Keratinocyte (primary cell): ENCODE results near the gene KLHL6. TPM values are rescaled to one million over a fixed set of nuclear protein-coding genes. Genes with fewer than 3 reads are reported as not detected.

Source experiments
- DNase-seq: peaks from one replicate; pipeline ENCODE4 v3.0.0-alpha.2; 2011; ENCODE audit warnings: low read depth, missing footprints, low spot score
- FAIRE-seq: peaks from 2 replicates; lab custom pipeline; 2011; peaks lifted over from hg19 to GRCh38; lab: Jason Lieb, UNC
- H2AFZ ChIP-seq: 2 replicates; pipeline ENCODE4 v1.6.0; 2012; ENCODE audit warnings: low read length, control low read depth, inconsistent platforms; ENCODE audit not compliant: control insufficient read depth
- H3K27ac ChIP-seq: 2 replicates; pipeline ENCODE4 v1.5.1; 2011; ENCODE audit warnings: low read length; ENCODE audit not compliant: control insufficient read depth, insufficient read depth
- H3K27me3 ChIP-seq: 3 replicates; pipeline ENCODE4 v1.6.0; 2011; ENCODE audit warnings: low read length; ENCODE audit not compliant: control insufficient read depth, insufficient read depth; ENCODE audit errors: extremely low read depth
- H3K36me3 ChIP-seq, 2 experiments: 2 replicates in 1 of 2; 3 replicates in 1 of 2; pipeline ENCODE4 v1.5.1; 2011; ENCODE audit warnings: low read length in 2 of 2, mild to moderate bottlenecking in 1 of 2; ENCODE audit not compliant: control insufficient read depth in 2 of 2, insufficient read depth in 2 of 2; ENCODE audit errors: extremely low read depth in 1 of 2
- H3K4me1 ChIP-seq: 3 replicates; pipeline ENCODE4 v1.5.1; 2011; ENCODE audit warnings: low read length; ENCODE audit not compliant: control insufficient read depth, insufficient read depth; ENCODE audit errors: extremely low read depth
- H3K4me2 ChIP-seq: 3 replicates; pipeline ENCODE4 v1.6.0; 2011; ENCODE audit warnings: low read depth, low read length; ENCODE audit not compliant: control insufficient read depth, insufficient read depth; ENCODE audit errors: extremely low read depth
- H3K4me3 ChIP-seq, 3 experiments: fragments of 200-600 bp in 1 of 3; sonication (generic) in 1 of 3; 2 replicates in 2 of 3; 3 replicates in 1 of 3; pipeline ENCODE4 v1.5.1; 2011 to 2016; ENCODE audit warnings: low read length in 3 of 3, mild to moderate bottlenecking in 3 of 3, control low read depth in 2 of 3, inconsistent platforms in 1 of 3, low read depth in 1 of 3, mixed read lengths in 1 of 3, mixed run types in 1 of 3, moderate library complexity in 1 of 3; ENCODE audit not compliant: control insufficient read depth in 2 of 3, insufficient read depth in 2 of 3; ENCODE audit errors: extremely low read depth in 1 of 3
- H3K79me2 ChIP-seq: 2 replicates; pipeline ENCODE4 v1.6.0; 2012; ENCODE audit warnings: low read length; ENCODE audit not compliant: control insufficient read depth, insufficient read depth
- H3K9ac ChIP-seq: 3 replicates; pipeline ENCODE4 v1.6.0; 2011; ENCODE audit warnings: low read length; ENCODE audit not compliant: control insufficient read depth, insufficient read depth; ENCODE audit errors: extremely low read depth
- H3K9me1 ChIP-seq: 3 replicates; pipeline ENCODE4 v1.6.0; 2011; ENCODE audit warnings: low read length; ENCODE audit not compliant: control insufficient read depth, insufficient read depth; ENCODE audit errors: extremely low read depth
- H3K9me3 ChIP-seq: 2 replicates; pipeline ENCODE4 v1.5.1; 2012; ENCODE audit warnings: low read depth, low read length; ENCODE audit not compliant: control insufficient read depth
- H4K20me1 ChIP-seq: 3 replicates; pipeline ENCODE4 v1.6.0; 2011; ENCODE audit warnings: low read length; ENCODE audit not compliant: control insufficient read depth, insufficient read depth; ENCODE audit errors: extremely low read depth
- EZH2 ChIP-seq: IDR thresholded peaks from one replicate; pipeline ENCODE4 v1.6.1; 2012; ENCODE audit warnings: inconsistent platforms, mild to moderate bottlenecking, low read length, moderate library complexity
- dilution Hi-C: fragments of 300-500 bp; cut with MboI; formaldehyde crosslinking; loops from one replicate; pipeline ENCODE4 v1.7.0; 2020; ENCODE audit warnings: low sequenced_read_pairs; ENCODE audit not compliant: extremely low pct_ligation_motif_present
- polyA plus RNA-seq, 5 experiments: library from polyadenylated mRNA; depleted of rRNA in 3 of 5; stranded (reverse) in 3 of 5; stranded (forward) in 1 of 5; unstranded in 1 of 5; fragments of >200 nt; gene quantifications; 1 replicate in 1 of 5; 2 replicates in 3 of 5; 3 replicates in 1 of 5; pipeline versions ENCODE4 v1.2.1 to v1.2.3, GENCODE V29; 2011 to 2012; ENCODE audit warnings: missing spikeins in 2 of 5, low read depth in 1 of 5, low replicate concordance in 1 of 5
- TF ChIP-seq, protein P1 (sequence below), 3 experiments: IDR thresholded peaks in 1 of 3; conservative IDR thresholded peaks in 1 of 3; optimal IDR thresholded peaks in 1 of 3; 2 replicates in 2 of 3; 3 replicates in 1 of 3; pipeline versions ENCODE3 to v1.5.1; 2011; ENCODE audit warnings: low read length in 3 of 3, mild to moderate bottlenecking in 3 of 3, moderate library complexity in 2 of 3, control low read depth in 1 of 3, inconsistent platforms in 1 of 3; ENCODE audit not compliant: insufficient read depth in 2 of 3; ENCODE audit errors: extremely low read depth in 1 of 3

Gene KLHL6
- polyA plus RNA-seq, 1 donor (not counting 4 experiments of a cell fraction or from before 2014, with no cell fraction given), result 0.10 TPM

- no peaks in the 10 kb centered on the region for H3K9me1 ChIP-seq
- peaks cover 21% of the 10 kb centered on the region for H3K4me1 ChIP-seq
- H3K27me3 ChIP-seq, result no peaks in the 10 kb centered on the region
- no peak overlapping the region for H3K4me3 ChIP-seq
- H3K36me3 ChIP-seq, result peaks cover 0 to 1% of the 10 kb centered on the region in 2 experiments
- TF ChIP-seq, protein P1, sequence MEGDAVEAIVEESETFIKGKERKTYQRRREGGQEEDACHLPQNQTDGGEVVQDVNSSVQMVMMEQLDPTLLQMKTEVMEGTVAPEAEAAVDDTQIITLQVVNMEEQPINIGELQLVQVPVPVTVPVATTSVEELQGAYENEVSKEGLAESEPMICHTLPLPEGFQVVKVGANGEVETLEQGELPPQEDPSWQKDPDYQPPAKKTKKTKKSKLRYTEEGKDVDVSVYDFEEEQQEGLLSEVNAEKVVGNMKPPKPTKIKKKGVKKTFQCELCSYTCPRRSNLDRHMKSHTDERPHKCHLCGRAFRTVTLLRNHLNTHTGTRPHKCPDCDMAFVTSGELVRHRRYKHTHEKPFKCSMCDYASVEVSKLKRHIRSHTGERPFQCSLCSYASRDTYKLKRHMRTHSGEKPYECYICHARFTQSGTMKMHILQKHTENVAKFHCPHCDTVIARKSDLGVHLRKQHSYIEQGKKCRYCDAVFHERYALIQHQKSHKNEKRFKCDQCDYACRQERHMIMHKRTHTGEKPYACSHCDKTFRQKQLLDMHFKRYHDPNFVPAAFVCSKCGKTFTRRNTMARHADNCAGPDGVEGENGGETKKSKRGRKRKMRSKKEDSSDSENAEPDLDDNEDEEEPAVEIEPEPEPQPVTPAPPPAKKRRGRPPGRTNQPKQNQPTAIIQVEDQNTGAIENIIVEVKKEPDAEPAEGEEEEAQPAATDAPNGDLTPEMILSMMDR (optimal IDR thresholded peaks at IDR 0.05 in 1 of 3, IDR thresholded peaks at IDR 0.05 in 1 of 3, conservative IDR thresholded peaks at IDR 0.05 in 1 of 3; ENCODE audit: extremely low read depth in 1 of 3, insufficient read depth in 2 of 3, low read length in 3 of 3), result no peak
- TF ChIP-seq EZH2, result no peak
- FAIRE-seq, result no peak
- DNase-seq, result no peak
- dilution Hi-C loops, result no loop called here
- H2AFZ ChIP-seq, result no peak overlapping the region
- H3K27ac ChIP-seq, result no peak overlapping the region
- no peaks in the 10 kb centered on the region for H3K79me2 ChIP-seq
- H3K9ac ChIP-seq, result no peak overlapping the region
- H3K9me3 ChIP-seq, result no peaks in the 10 kb centered on the region
- H3K4me2 ChIP-seq, result no peak overlapping the region
- no peaks in the 10 kb centered on the region for H4K20me1 ChIP-seq
Observed at GRCh38 chr3:183496311-183496710, 59.2 kb downstream of the KLHL6 start.

- no peak for DNase-seq
- Histone ChIP-seq H3K27me3 (no peaks in the 10 kb centered on the region), H3K4me2 (no peak overlapping the region), H3K4me3 (no peak overlapping the region), H3K27ac (no peak overlapping the region), H3K79me2 (no peaks in the 10 kb centered on the region), H3K4me1 (peaks cover 36% of the 10 kb centered on the region), H3K9me1 (no peaks in the 10 kb centered on the region), H3K9me3 (no peaks in the 10 kb centered on the region), H2AFZ (no peak overlapping the region), H3K9ac (no peak overlapping the region), H4K20me1 (no peaks in the 10 kb centered on the region), H3K36me3 (no peaks in the 10 kb centered on the region)
- TF ChIP-seq, protein P1 (optimal IDR thresholded peaks at IDR 0.05 in 1 of 3, IDR thresholded peaks at IDR 0.05 in 1 of 3, conservative IDR thresholded peaks at IDR 0.05 in 1 of 3; ENCODE audit: extremely low read depth in 1 of 3, insufficient read depth in 2 of 3, low read length in 3 of 3), result no peak
- TF ChIP-seq EZH2, result no peak
- dilution Hi-C loops, result no loop called here
- no peak for FAIRE-seq
Observed at GRCh38 chr3:183494341-183494740, 61.2 kb downstream of the KLHL6 start.
